DND-41 (cell line): ENCODE data around the gene GATD1.

ENCODE experiments used
- EZH2 ChIP-seq: IDR thresholded peaks from 3 replicates; pipeline ENCODE4 v1.6.1; 2012; ENCODE audit warnings: borderline replicate concordance, low read depth, mild to moderate bottlenecking, moderate library complexity, low read length, inconsistent platforms; ENCODE audit not compliant: severe bottlenecking
- TF ChIP-seq, protein P1 (sequence below): IDR thresholded peaks from 2 replicates; pipeline ENCODE4 v1.5.1; 2012; ENCODE audit warnings: borderline replicate concordance, low read length, moderate library complexity, mild to moderate bottlenecking; ENCODE audit not compliant: poor library complexity, severe bottlenecking; ENCODE audit errors: extremely low read depth

DNA sequence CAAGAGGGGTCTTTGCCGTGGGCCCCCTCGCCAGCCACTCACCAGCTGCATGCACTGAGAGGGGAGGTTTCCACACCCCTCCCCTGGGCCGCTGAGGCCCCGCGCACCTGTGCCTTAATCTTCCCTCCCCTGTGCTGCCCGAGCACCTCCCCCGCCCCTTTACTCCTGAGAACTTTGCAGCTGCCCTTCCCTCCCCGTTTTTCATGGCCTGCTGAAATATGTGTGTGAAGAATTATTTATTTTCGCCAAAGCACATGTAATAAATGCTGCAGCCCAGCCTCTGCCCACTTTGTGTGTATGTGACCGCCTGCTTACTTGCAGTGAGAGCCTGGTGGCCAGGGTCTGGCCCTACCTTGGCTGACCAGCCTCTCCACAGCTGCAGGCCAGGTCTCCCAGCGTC lies 47.7 kb upstream of the GATD1 start:
- no peak for TF ChIP-seq EZH2
- TF ChIP-seq, protein P1, sequence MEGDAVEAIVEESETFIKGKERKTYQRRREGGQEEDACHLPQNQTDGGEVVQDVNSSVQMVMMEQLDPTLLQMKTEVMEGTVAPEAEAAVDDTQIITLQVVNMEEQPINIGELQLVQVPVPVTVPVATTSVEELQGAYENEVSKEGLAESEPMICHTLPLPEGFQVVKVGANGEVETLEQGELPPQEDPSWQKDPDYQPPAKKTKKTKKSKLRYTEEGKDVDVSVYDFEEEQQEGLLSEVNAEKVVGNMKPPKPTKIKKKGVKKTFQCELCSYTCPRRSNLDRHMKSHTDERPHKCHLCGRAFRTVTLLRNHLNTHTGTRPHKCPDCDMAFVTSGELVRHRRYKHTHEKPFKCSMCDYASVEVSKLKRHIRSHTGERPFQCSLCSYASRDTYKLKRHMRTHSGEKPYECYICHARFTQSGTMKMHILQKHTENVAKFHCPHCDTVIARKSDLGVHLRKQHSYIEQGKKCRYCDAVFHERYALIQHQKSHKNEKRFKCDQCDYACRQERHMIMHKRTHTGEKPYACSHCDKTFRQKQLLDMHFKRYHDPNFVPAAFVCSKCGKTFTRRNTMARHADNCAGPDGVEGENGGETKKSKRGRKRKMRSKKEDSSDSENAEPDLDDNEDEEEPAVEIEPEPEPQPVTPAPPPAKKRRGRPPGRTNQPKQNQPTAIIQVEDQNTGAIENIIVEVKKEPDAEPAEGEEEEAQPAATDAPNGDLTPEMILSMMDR: no peak
